Pons (tissue), 1 donor: ENCODE data around the gene LUC7L.
"Not testable (repeated sequence)": the region's sequence is repeated elsewhere in the genome, so short reads cannot be mapped to it uniquely, and the experiment has no call there.

Experiments
- DNase-seq: peaks from one replicate; pipeline ENCODE4 v3.0.0-alpha.2; 2016; ENCODE audit warnings: low spot score

The LUC7L gene

GRCh38 chr16:179211-180092, 49.8 kb downstream of the LUC7L start:
- DNase-seq: no peak

DNA sequence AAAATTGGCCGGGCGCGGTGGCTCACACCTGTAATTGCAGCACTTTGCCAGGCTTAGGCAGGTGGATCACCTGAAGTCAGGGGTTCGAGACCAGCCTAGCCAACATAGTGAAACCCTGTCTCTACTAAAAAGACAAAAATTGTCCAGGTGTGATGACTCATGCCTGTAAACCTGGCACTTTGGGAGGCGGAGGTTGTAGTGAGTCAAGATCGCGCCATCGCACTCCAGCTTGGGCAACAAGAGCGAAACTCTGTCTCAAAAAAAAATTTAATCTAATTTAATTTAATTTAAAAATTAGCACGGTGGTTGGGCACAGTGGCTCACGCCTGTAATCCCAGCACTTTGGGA, 50.6 kb downstream of the LUC7L start:
- no peak for DNase-seq

- no peak for DNase-seq
Observed at GRCh38 chr16:177981-178667, 51.1 kb downstream of the LUC7L start.

GRCh38 chr16:177394-177822, 51.8 kb downstream of the LUC7L start:
- no peak for DNase-seq

GRCh38 chr16:176477-177382, 52.5 kb downstream of the LUC7L start, which contains the start of gene HBA1:
TSS of gene HBA1 (plus strand) at chr16:176680. CDS start at chr16:176717, 37 bp downstream.
- DNase-seq: not testable (repeated sequence)

GRCh38 chr16:176006-176405, 53.2 kb downstream of the LUC7L start:
- DNase-seq: not testable (repeated sequence)

DNA sequence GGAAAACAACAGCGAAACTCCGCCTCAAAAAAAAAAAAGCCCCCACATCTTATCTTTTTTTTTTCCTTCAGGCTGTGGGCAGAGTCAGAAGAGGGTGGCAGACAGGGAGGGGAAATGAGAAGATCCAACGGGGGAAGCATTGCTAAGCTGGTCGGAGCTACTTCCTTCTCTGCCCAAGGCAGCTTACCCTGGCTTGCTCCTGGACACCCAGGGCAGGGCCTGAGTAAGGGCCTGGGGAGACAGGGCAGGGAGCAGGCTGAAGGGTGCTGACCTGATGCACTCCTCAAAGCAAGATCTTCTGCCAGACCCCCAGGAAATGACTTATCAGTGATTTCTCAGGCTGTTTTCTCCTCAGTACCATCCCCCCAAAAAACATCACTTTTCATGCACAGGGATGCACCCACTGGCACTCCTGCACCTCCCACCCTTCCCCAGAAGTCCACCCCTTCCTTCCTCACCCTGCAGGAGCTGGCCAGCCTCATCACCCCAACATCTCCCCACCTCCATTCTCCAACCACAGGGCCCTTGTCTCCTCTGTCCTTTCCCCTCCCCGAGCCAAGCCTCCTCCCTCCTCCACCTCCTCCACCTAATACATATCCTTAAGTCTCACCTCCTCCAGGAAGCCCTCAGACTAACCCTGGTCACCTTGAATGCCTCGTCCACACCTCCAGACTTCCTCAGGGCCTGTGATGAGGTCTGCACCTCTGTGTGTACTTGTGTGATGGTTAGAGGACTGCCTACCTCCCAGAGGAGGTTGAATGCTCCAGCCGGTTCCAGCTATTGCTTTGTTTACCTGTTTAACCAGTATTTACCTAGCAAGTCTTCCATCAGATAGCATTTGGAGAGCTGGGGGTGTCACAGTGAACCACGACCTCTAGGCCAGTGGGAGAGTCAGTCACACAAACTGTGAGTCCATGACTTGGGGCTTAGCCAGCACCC, 54.0 kb downstream of the LUC7L start:
- DNase-seq: no peak

- not testable (repeated sequence) for DNase-seq
Observed at GRCh38 chr16:173928-174769, 55.1 kb downstream of the LUC7L start.

DNA sequence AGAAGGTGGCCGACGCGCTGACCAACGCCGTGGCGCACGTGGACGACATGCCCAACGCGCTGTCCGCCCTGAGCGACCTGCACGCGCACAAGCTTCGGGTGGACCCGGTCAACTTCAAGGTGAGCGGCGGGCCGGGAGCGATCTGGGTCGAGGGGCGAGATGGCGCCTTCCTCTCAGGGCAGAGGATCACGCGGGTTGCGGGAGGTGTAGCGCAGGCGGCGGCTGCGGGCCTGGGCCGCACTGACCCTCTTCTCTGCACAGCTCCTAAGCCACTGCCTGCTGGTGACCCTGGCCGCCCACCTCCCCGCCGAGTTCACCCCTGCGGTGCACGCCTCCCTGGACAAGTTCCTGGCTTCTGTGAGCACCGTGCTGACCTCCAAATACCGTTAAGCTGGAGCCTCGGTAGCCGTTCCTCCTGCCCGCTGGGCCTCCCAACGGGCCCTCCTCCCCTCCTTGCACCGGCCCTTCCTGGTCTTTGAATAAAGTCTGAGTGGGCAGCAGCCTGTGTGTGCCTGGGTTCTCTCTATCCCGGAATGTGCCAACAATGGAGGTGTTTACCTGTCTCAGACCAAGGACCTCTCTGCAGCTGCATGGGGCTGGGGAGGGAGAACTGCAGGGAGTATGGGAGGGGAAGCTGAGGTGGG, 55.9 kb downstream of the LUC7L start:
- DNase-seq: not testable (repeated sequence)

- not testable (repeated sequence) for DNase-seq
Observed at GRCh38 chr16:172374-172941, 56.8 kb downstream of the LUC7L start, which contains the start of gene HBA2. TSS of gene HBA2 (plus strand) at chr16:172876. CDS start at chr16:172913, 37 bp downstream.

DNA sequence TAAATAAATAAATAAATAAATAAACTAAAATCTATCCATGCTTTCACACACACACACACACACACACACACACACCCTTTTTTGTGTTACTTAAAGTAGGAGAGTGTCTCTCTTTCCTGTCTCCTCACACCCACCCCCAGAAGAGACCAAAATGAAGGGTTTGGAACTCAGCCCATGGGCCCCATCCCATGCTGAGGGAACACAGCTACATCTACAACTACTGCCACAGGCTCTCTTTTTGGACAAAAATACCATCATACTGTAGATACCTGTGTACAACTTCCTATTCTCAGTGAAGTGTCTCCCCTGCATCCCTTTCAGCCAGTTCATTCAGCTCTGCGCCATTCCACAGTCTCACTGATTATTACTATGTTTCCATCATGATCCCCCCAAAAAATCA, 58.5 kb downstream of the LUC7L start:
- no peak for DNase-seq

GRCh38 chr16:170088-170507, 59.2 kb downstream of the LUC7L start:
- not testable (repeated sequence) for DNase-seq

DNA sequence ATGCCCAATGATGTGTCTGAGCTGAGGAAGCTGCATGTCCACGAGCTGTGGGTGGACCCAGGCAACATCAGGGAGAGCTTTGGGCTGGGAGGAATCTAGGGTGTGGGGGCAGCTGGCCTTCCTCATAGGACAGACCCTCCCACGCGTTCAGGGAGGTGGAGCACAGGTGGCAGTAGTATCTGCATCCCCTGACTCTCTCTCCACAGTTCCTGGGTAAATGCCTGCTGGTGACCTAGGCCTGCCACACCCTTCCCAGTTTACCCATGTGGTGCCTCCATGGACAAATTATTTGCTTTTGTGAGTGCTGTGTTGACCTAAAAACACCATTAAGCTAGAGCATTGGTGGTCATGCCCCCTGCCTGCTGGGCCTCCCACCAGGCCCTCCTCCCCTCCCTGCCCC, 60.2 kb downstream of the LUC7L start:
- DNase-seq: no peak

DNA sequence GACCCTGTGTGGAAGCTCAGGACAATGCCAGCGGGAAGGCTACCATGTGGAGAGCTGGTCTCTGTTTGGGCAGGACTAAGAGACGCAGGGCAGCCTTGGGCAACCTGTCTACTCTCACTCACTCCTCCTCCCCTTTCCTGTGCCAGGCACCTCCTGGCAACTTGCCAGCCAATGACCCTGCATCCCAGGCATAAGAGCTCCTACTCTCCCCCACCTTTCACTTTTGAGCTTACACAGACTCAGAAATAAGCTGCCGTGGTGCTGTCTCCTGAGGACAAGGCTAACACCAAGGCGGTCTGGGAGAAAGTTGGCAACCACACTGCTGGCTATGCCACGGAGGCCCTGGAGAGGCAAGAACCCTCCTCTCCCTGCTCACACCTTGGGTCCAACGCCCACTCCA, 60.8 kb downstream of the LUC7L start:
- DNase-seq: no peak

- no peak for DNase-seq
Observed at GRCh38 chr16:167122-167690, 62.0 kb downstream of the LUC7L start.

- no peak for DNase-seq
Observed at GRCh38 chr16:166375-167121, 62.7 kb downstream of the LUC7L start.

DNA sequence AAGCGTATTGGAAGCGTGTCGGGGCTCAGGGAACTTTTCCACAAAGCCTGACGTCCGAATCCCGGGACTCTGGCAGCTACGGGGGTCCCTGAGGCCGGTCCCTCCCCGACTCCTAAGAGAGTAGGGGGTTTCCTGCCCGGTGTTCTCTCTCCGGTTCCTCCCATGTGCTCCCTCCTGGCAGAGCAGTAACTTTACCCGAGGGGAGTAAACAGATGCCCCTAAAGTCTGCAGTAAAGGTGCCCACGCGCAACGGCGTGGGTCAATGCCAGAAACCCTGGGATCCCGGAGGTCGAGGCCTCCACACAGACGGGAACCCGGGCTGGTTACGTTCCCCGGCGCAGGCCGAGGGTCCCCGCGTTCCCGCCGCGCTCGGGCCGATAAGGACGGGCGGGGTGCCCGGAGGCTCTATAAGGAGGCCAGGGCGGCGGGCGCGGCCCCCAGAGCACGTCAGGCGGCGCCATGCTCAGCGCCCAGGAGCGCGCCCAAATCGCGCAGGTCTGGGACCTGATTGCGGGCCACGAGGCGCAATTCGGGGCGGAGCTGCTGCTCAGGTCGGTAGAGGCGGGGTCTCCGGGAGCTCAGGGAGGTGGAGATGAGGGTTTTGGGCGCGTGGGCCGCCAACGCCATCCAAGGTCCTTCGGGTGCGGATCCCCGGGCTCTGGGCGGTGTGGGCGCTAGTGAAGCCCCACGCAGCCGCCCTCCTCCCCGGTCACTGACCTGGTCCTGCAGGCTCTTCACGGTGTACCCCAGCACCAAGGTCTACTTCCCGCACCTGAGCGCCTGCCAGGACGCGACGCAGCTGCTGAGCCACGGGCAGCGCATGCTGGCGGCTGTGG, 63.5 kb downstream of the LUC7L start, which contains the start of gene HBM:
Gene HBM (plus strand): TSS at position 440 of the 836 bp plus-strand sequence. CDS start 20 bp downstream, at position 460.
- DNase-seq: no peak
